ENCODE results near the gene NRG2.

NRG2 gene

DNA sequence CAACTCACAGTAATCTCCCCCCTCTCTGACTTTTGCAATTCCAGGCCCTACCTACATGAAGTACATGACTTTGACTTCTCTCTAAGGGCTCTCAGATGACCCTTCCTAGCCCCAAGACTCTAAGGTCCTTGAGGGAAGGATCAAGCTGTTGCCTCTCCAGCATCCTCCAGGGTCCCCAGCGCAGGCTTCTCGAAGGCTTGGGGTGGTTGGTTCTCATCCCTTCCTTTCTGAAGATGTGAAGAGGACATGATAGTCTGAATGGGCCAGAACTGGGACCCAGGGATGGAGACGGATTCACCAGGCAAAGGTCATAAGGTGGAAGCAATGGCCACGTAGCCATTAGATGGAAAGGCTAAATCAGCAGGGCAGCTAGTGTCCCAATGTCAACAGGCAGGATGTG, 86.8 kb downstream of the NRG2 start:
- Histone ChIP-seq H3K27me3 (ENCODE audit: control insufficient read depth, insufficient read depth, low read length) (no peaks in the 10 kb centered on the region; the same call in 1 of the 2 replicates), H3K36me3 (ENCODE audit: control insufficient read depth, insufficient read depth, low read length) (no peaks in the 10 kb centered on the region), H3K27ac (ENCODE audit: low read depth, low read length) (no peak overlapping the region), H3K4me3 (ENCODE audit: low read depth, low read length) (no peak overlapping the region), H3K9ac (ENCODE audit: low read length) (no peak overlapping the region), H3K4me1 (ENCODE audit: control insufficient read depth, insufficient read depth, low read length) (peaks cover 30% of the 10 kb centered on the region), H3K9me3 (ENCODE audit: control insufficient read depth, insufficient read depth, low read depth, low read length) (no peaks in the 10 kb centered on the region)

DNA sequence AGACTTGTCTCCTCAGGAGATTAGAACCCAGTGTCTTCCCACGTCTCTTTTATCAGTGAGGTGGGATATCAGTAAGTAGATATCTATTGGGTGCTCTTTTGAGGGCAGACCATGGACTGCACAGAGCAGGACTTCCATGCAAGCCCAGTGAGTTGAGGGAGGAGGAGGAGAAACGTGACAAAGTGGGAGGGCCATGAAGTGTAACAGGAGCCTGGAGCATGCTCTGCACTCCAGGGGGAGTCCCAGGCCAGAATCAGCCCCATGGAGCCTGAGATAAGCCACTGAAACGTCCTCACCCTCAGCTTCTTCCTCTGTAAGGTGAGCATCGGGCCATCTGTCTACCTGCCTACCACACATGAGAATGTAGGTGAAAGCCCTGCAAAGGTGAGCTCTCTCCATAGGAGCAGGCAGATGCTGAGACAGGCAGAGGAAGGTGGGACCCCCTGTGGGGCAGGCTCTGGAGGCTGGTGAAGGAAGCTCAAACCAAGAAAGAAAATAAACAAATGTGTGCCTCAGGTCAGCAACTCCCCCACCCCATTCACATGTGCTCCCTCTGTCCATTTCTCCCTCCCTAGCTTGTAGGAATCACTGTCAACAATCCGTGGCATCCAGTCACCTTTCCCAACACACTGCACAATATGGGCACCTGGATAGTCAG, 87.4 kb downstream of the NRG2 start:
- H3K27ac ChIP-seq (ENCODE audit: low read depth, low read length): no peak overlapping the region
- no peaks in the 10 kb centered on the region for H3K36me3 ChIP-seq (ENCODE audit: control insufficient read depth, insufficient read depth, low read length)
- H3K9ac ChIP-seq (ENCODE audit: low read length): no peak overlapping the region
- peaks cover 29% of the 10 kb centered on the region for H3K4me1 ChIP-seq (ENCODE audit: control insufficient read depth, insufficient read depth, low read length)
- H3K9me3 ChIP-seq (ENCODE audit: control insufficient read depth, insufficient read depth, low read depth, low read length): no peaks in the 10 kb centered on the region
- peak overlapping the region; percentile 2; the same call in 1 of the 2 replicates for H3K4me3 ChIP-seq (ENCODE audit: low read depth, low read length)
- no peaks in the 10 kb centered on the region; the same call in 1 of the 2 replicates for H3K27me3 ChIP-seq (ENCODE audit: control insufficient read depth, insufficient read depth, low read length)

DNA sequence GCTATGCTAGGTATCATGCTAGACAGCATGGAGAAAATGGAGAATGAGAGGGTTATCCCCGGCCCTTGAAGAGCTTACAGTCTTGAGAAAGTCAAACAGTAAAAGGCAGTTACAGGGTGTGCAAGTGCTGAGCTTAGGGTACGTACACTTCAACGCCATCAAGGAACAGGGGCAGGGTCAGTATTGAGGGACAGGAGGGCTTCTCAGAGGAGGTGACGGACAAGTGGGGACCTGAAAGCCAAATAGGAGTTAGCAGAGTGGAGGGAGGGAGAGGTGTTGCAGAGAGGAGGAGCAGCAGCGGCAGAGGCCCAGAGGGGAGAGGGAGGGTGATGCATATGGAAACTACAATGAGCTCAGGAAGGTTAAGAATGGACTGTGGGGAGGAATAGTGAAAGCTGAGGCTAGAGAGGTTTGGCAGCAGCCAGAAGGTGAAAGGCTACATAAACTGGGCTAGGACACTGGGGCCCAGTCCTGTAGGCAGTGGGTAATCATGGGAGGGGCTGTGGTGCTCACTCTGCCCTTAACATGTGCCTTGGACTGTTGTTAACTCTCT, 88.0 kb downstream of the NRG2 start:
- peak overlapping the region; percentile 2; the same call in 1 of the 2 replicates for H3K4me3 ChIP-seq (ENCODE audit: low read depth, low read length)
- H3K27me3 ChIP-seq (ENCODE audit: control insufficient read depth, insufficient read depth, low read length): peaks cover under 1% of the 10 kb centered on the region; the same call in 1 of the 2 replicates
- H3K9me3 ChIP-seq (ENCODE audit: control insufficient read depth, insufficient read depth, low read depth, low read length): no peaks in the 10 kb centered on the region
- no peak overlapping the region for H3K27ac ChIP-seq (ENCODE audit: low read depth, low read length)
- H3K9ac ChIP-seq (ENCODE audit: low read length): no peak overlapping the region
- no peaks in the 10 kb centered on the region for H3K36me3 ChIP-seq (ENCODE audit: control insufficient read depth, insufficient read depth, low read length)
- peaks cover 29% of the 10 kb centered on the region for H3K4me1 ChIP-seq (ENCODE audit: control insufficient read depth, insufficient read depth, low read length)

DNA sequence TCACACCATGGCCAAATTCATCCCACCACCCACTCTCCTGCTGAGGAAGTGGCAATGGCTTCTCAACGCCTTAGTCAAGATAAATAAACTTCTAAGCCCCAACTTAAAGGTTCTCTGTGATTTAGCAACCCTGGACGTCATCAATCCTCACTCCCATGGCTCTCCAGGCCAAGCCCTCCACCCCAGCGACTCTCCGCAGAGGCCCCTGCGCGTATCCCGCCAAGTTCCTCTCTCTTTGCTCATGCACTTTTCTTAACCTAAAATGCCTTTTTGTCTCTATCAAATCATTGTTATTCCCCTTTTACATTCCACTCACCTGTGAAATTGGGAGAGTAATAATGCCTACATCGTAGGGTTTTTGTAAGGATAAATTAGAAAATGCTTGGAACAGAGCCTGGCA, 88.6 kb downstream of the NRG2 start:
- Histone ChIP-seq H3K9me3 (ENCODE audit: control insufficient read depth, insufficient read depth, low read depth, low read length) (no peaks in the 10 kb centered on the region), H3K36me3 (ENCODE audit: control insufficient read depth, insufficient read depth, low read length) (no peaks in the 10 kb centered on the region), H3K4me3 (ENCODE audit: low read depth, low read length) (no peak overlapping the region), H3K27me3 (ENCODE audit: control insufficient read depth, insufficient read depth, low read length) (peaks cover 2% of the 10 kb centered on the region; the same call in 1 of the 2 replicates), H3K4me1 (ENCODE audit: control insufficient read depth, insufficient read depth, low read length) (peaks cover 29% of the 10 kb centered on the region), H3K27ac (ENCODE audit: low read depth, low read length) (no peak overlapping the region), H3K9ac (ENCODE audit: low read length) (no peak overlapping the region)

DNA sequence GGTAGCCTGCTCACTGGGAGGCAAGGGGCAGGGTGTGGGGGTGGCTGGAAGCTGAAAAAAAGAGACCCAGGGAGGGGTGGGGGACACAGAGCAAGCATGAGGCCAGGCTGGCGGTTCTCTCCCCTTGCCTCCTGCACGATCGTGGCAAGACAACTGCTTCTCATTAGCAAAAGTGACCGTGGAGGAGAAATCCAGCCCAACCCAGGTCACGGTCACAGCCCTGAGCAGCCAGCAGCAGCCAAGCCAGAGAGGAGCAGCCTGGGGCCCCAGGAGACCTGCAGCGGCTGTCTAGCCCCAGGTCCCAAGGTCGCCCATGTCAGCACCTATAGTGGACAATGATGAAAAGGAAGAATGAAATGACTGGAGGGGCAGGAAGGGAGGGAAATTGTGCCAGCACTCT, 89.1 kb downstream of the NRG2 start:
- Histone ChIP-seq H3K4me1 (ENCODE audit: control insufficient read depth, insufficient read depth, low read length) (peaks cover 29% of the 10 kb centered on the region), H3K36me3 (ENCODE audit: control insufficient read depth, insufficient read depth, low read length) (no peaks in the 10 kb centered on the region), H3K27me3 (ENCODE audit: control insufficient read depth, insufficient read depth, low read length) (peaks cover 2% of the 10 kb centered on the region; the same call in 1 of the 2 replicates), H3K27ac (ENCODE audit: low read depth, low read length) (no peak overlapping the region), H3K9me3 (ENCODE audit: control insufficient read depth, insufficient read depth, low read depth, low read length) (no peaks in the 10 kb centered on the region), H3K4me3 (ENCODE audit: low read depth, low read length) (no peak overlapping the region), H3K9ac (ENCODE audit: low read length) (no peak overlapping the region)

DNA sequence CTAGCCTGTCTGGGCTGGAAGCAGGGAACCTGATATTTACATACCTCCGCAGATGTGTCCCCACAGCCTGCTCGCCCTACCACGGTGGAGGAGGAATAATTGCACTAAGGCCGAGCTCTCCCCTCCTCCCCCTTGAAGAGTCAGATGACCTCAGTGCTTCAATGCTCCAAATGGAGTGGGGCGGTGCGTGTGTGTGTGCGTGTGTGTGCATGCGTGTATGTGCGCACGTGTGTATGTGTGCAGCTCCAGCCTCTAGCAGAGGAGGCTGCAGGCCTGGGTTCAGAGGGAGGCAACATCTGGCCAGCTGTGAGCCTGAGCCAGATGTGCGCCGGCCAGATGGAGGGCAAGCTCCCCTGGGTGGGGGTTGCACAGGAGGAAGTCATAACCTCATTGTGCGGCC, 90.5 kb downstream of the NRG2 start:
- no peaks in the 10 kb centered on the region for H3K9me3 ChIP-seq (ENCODE audit: control insufficient read depth, insufficient read depth, low read depth, low read length)
- peaks cover 29% of the 10 kb centered on the region for H3K4me1 ChIP-seq (ENCODE audit: control insufficient read depth, insufficient read depth, low read length)
- H3K4me3 ChIP-seq (ENCODE audit: low read depth, low read length): no peak overlapping the region
- peaks cover 2% of the 10 kb centered on the region; the same call in 1 of the 2 replicates for H3K27me3 ChIP-seq (ENCODE audit: control insufficient read depth, insufficient read depth, low read length)
- no peak overlapping the region for H3K9ac ChIP-seq (ENCODE audit: low read length)
- H3K36me3 ChIP-seq (ENCODE audit: control insufficient read depth, insufficient read depth, low read length): no peaks in the 10 kb centered on the region
- H3K27ac ChIP-seq (ENCODE audit: low read depth, low read length): no peak overlapping the region

DNA sequence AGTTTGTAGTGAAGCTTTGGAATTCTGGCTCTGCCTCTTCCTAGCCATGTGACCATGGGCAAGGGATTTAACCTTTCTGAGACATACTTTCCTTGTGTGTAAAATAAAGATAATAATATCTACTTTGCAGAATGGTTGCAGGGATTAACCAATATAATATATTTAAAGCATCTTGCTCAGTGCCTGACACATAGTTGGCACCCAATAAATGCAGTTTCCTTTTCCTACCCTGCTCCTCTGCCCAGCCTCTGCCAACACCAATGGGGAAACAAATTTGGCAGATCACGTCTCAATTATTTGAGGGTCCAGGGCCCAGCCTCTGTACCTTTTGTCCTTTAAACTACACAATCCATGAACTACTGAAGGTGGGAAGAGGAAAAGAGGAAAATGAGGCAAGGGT, 91.1 kb downstream of the NRG2 start:
- H3K27ac ChIP-seq (ENCODE audit: low read depth, low read length): no peak overlapping the region
- H3K4me3 ChIP-seq (ENCODE audit: low read depth, low read length): no peak overlapping the region
- no peak overlapping the region for H3K9ac ChIP-seq (ENCODE audit: low read length)
- no peaks in the 10 kb centered on the region for H3K36me3 ChIP-seq (ENCODE audit: control insufficient read depth, insufficient read depth, low read length)
- peaks cover 29% of the 10 kb centered on the region for H3K4me1 ChIP-seq (ENCODE audit: control insufficient read depth, insufficient read depth, low read length)
- H3K27me3 ChIP-seq (ENCODE audit: control insufficient read depth, insufficient read depth, low read length): peaks cover 2% of the 10 kb centered on the region; the same call in 1 of the 2 replicates
- H3K9me3 ChIP-seq (ENCODE audit: control insufficient read depth, insufficient read depth, low read depth, low read length): no peaks in the 10 kb centered on the region

DNA sequence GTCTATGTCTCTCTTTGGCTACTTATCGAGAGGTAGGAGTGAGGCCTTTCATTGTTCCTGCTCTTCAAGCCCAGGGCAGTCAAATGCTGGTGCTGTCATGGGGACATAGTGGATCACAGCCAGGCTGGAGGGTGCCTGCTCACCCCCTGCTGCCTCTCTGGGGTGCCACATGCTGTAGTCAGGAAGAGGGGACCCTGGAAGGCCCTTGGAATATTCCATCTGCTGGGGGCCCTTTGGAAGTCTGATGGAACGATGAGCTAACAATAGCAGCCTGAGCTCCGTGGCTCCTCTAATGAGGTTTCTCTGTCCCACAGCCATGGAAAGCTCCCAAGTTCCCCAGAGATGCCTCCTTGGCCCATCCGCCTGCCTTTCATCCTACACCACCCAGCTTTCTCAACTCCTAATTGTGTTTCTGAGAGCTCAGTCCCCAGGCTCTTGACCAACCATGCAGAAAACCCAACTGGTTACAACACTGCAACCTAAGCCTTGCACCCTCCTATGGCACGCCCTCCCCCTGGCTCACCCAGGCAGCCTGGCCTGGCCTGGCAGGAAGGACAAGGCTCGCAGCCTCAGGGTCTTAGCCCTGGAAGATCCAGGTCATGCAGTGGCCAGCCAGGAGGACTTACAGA, 91.7 kb downstream of the NRG2 start:
- no peak overlapping the region for H3K9ac ChIP-seq (ENCODE audit: low read length)
- peaks cover 3% of the 10 kb centered on the region; the same call in 1 of the 2 replicates for H3K27me3 ChIP-seq (ENCODE audit: control insufficient read depth, insufficient read depth, low read length)
- H3K4me3 ChIP-seq (ENCODE audit: low read depth, low read length): no peak overlapping the region
- H3K9me3 ChIP-seq (ENCODE audit: control insufficient read depth, insufficient read depth, low read depth, low read length): no peaks in the 10 kb centered on the region
- no peaks in the 10 kb centered on the region for H3K36me3 ChIP-seq (ENCODE audit: control insufficient read depth, insufficient read depth, low read length)
- H3K27ac ChIP-seq (ENCODE audit: low read depth, low read length): no peak overlapping the region
- peaks cover 29% of the 10 kb centered on the region for H3K4me1 ChIP-seq (ENCODE audit: control insufficient read depth, insufficient read depth, low read length)

DNA sequence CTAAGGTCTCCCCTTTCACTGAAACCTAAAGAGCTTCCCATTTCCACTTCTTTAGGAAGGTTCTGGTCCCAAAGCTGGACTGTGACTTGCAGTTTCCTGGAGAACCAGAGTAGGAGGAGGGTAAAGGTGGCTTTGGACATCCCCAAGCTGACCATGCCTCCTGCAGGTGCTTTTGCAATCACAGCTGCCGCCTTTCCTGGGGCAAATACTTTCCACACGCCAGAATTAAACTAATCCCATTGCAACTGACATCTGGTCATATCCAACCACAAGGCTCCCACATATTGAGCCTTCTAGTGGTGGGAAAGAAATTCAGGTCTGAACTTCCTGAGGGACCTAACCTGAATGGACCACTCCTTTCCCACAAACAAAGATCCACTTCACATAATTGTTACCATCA, 92.7 kb downstream of the NRG2 start:
- Histone ChIP-seq H3K36me3 (ENCODE audit: control insufficient read depth, insufficient read depth, low read length) (no peaks in the 10 kb centered on the region), H3K9me3 (ENCODE audit: control insufficient read depth, insufficient read depth, low read depth, low read length) (no peaks in the 10 kb centered on the region), H3K27ac (ENCODE audit: low read depth, low read length) (no peak overlapping the region)

DNA sequence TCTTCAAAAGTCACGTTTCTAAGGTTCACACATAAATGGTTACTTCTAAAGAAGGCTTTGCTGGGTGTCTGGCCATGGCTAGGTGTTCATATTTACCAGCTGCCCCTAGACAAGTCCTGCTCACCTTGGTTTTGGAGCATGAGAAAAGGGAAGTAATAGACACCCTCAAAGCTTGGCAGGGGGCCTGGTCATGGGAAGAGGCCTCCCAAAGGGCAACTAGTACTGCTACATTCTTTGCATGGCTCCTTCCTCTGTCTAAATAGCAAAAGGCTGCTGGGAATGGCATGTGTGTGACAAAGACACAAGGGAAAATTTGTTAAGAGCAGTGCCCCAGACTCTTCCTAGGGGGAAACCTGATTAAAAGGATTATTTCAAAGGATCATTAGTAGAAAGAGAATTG, 93.4 kb downstream of the NRG2 start:
- Histone ChIP-seq H3K27me3 (ENCODE audit: control insufficient read depth, insufficient read depth, low read length) (peaks cover 8% of the 10 kb centered on the region), H3K36me3 (ENCODE audit: control insufficient read depth, insufficient read depth, low read length) (no peaks in the 10 kb centered on the region), H3K9ac (ENCODE audit: low read length) (no peak overlapping the region), H3K4me1 (ENCODE audit: control insufficient read depth, insufficient read depth, low read length) (peaks cover 13% of the 10 kb centered on the region; the same call in 1 of the 2 replicates), H3K4me3 (ENCODE audit: low read depth, low read length) (no peak overlapping the region), H3K9me3 (ENCODE audit: control insufficient read depth, insufficient read depth, low read depth, low read length) (no peaks in the 10 kb centered on the region), H3K27ac (ENCODE audit: low read depth, low read length) (no peak overlapping the region)

More for the DNA sequence above, 92.7 kb downstream of the NRG2 start:
- no peak overlapping the region for H3K4me3 ChIP-seq (ENCODE audit: low read depth, low read length)
- H3K9ac ChIP-seq (ENCODE audit: low read length): no peak overlapping the region
- H3K4me1 ChIP-seq (ENCODE audit: control insufficient read depth, insufficient read depth, low read length): peaks cover 21% of the 10 kb centered on the region
- peaks cover 8% of the 10 kb centered on the region; the same call in 1 of the 2 replicates for H3K27me3 ChIP-seq (ENCODE audit: control insufficient read depth, insufficient read depth, low read length)

DNA sequence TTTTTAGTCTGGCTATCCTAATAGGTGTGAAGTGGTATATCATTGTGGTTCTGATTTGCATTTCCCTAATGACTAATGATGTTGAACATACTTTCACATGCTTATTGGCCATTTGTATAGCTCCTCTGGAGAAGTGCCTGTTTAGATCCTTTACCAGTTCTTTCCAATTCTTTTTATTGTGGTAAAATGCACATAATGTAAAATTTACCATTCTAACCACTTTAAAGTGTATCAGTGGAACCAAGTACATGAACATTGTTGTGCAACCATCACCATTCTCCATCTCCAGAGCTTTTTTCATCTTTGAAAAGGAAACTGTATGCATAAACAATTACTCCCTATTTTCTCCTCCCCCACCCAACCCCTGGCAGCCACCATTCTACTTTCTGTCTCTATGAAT, 95.4 kb downstream of the NRG2 start:
- Histone ChIP-seq H3K36me3 (ENCODE audit: control insufficient read depth, insufficient read depth, low read length) (no peaks in the 10 kb centered on the region), H3K9me3 (ENCODE audit: control insufficient read depth, insufficient read depth, low read depth, low read length) (no peaks in the 10 kb centered on the region), H3K27ac (ENCODE audit: low read depth, low read length) (no peak overlapping the region), H3K27me3 (ENCODE audit: control insufficient read depth, insufficient read depth, low read length) (peaks cover 12% of the 10 kb centered on the region), H3K9ac (ENCODE audit: low read length) (no peak overlapping the region), H3K4me1 (ENCODE audit: control insufficient read depth, insufficient read depth, low read length) (no peaks in the 10 kb centered on the region), H3K4me3 (ENCODE audit: low read depth, low read length) (no peak overlapping the region)
